NCI-H526 treated with DMSO at 0.1 percent for 48 hours (cell line): ENCODE results near the gene SOAT2.
"Not testable (repeated sequence)": the region's sequence is repeated elsewhere in the genome, so short reads cannot be mapped to it uniquely, and the experiment has no call there.

ENCODE experiments used
- DNase-seq: peaks from one replicate; lab custom pipeline; 2025; lab: John Stamatoyannopoulos, UW

Gene SOAT2

GRCh38 chr12:53105712-53106439, 2.6 kb downstream of the SOAT2 start:
- no peak for DNase-seq

DNA sequence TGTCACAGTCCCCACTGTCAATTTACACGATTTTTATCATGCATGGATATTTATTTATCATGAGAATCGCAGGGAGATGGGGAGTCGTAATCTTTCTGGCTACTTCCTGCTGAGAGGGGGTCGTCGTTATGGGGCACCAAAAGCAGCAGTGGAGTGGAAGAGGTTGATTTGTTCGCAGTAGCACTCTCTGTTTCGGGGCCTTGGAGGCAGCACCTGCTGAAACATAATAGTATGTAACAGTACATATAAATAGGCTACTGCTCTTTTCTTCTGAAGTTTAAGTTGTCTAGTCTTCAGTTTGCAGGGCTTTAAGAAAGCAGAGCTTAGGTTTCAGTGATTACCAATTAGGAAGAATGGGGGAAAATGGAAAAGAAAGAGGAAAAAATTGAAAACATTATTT, 3.8 kb downstream of the SOAT2 start:
- no peak for DNase-seq

- DNase-seq = not testable (repeated sequence)
These were observed 9.1 kb downstream of the SOAT2 start for GRCh38 chr12:53112431-53112830.

- DNase-seq = no peak
These were observed 9.9 kb downstream of the SOAT2 start for GRCh38 chr12:53113136-53113705.

DNA sequence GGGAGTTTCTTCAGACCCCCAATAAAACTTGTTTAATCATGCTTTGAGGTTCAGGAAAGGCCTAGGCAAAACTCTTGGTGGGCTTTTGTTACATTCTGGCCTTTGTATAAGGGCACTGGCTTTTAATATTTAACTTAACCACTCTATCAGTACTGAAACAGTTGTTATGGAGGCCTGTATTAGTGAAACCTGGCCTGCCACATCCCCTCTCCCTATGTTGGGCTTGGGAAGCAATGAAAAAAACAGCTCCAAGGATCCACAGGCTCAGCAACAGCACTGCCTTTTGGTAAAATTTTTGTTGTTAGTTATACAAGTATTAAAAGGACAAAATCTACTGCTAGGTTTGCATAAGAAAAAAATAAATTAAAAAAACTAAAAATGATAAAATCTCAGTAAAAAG, 10.7 kb downstream of the SOAT2 start:
- DNase-seq = no peak

DNA sequence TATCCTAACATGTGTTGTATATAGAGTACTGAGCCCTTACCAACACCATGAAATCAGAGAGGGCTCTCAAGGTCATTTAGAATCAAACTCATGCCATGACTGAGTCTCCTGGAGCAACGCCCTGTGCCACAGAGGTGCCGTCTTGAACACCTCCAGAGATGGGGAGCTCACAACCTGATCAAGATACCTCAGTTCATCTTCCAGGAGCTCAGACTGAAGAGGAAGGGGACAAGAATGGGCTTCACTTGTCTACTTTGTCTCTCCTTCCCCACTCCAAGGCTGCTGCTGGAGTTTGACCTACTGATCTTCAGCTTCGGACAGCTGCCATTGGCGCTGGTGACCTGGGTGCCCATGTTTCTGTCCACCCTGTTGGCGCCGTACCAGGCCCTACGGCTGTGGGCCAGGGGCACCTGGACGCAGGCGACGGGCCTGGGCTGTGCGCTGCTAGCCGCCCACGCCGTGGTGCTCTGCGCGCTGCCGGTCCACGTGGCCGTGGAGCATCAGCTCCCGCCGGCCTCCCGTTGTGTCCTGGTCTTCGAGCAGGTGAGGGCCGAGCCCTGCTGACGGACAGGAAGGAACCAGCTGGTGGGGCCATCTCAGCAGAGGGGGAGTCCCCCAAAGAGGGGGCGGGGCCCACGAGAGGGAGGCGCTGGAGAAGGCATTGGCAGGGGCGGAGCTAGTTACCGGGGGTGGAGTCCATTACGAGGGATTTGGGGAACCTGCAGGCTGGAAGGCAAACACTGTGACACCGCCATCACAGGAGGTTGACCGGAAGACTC, 12.0 kb downstream of the SOAT2 start:
- DNase-seq = no peak

- no peak for DNase-seq
These were observed 12.8 kb downstream of the SOAT2 start for GRCh38 chr12:53115891-53116648.

DNA sequence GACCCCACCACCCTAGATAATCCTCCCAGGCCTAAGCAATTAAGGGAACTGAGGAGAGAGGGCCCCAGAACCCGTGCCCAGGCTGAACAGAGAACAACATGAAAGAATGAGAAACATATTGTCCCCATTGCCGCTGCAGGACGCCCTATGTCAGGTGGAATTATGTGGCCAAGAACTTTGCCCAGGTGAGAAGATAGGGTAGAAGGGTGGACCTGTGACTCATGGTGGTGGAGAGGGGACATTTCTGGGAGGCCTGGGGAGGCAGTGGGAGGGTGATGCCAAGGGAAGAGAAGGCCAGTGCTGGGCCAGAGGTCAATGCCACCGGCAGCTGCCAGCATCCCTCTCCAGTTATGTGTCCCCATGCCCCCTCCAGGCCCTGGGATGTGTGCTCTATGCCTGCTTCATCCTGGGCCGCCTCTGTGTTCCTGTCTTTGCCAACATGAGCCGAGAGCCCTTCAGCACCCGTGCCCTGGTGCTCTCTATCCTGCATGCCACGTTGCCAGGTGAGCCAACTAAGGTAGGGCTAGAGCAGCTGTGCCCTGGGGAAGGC, 15.5 kb downstream of the SOAT2 start:
- DNase-seq = no peak

DNA sequence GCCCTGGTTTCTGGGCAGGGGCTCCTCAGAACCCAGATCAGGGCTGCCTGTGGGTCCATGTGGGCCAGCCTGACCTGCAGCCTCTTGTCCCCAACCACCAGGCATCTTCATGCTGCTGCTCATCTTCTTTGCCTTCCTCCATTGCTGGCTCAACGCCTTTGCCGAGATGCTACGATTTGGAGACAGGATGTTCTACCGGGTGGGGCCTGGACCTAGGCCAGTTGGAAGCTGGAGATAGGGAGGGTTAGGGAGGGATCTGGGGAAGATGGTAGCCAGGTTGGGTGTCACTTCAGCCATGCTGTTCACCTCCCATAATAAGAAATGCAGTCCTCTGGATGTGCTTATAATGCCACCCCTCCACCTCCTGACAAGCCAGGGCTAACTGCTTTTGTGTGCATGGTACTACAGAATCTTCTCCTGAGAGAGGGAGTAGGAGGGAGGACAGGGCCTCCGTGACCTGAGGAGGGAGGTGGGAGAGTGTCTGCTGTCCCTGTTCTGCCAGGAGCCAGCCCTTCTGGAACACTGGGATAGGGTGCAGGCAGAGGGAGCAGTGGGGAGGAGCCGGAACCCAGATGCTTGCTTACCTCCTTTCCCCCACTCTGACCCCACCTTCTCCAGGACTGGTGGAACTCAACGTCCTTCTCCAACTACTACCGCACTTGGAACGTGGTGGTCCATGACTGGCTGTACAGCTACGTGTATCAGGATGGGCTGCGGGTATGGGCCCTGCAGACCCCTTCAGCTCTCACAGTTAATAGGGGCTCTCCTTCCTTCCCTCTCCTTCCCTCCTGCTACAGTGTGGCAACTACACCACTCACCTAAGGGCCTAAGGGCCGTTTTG, 17.6 kb downstream of the SOAT2 start:
- DNase-seq = no peak

DNA sequence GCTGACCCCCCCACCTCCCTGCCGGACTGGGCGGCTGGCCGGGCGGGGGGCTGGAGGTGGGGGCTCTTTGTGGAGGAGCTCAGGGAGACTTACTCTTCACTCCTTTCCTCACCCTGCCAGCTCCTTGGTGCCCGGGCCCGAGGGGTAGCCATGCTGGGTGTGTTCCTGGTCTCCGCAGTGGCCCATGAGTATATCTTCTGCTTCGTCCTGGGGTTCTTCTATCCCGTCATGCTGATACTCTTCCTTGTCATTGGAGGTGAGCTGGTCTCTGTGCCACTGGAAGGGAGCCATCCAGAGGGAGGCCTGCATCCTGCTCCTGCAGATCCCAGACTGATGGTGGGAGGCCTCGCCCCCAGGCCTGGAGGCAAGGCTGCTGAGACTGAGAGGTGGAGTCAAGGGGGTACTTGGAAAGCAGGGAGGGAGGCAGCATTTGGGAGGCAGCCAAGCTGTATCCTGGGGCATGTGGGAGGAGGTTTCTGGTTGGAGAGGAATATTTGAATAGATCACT, 19.7 kb downstream of the SOAT2 start:
- DNase-seq = no peak

DNA sequence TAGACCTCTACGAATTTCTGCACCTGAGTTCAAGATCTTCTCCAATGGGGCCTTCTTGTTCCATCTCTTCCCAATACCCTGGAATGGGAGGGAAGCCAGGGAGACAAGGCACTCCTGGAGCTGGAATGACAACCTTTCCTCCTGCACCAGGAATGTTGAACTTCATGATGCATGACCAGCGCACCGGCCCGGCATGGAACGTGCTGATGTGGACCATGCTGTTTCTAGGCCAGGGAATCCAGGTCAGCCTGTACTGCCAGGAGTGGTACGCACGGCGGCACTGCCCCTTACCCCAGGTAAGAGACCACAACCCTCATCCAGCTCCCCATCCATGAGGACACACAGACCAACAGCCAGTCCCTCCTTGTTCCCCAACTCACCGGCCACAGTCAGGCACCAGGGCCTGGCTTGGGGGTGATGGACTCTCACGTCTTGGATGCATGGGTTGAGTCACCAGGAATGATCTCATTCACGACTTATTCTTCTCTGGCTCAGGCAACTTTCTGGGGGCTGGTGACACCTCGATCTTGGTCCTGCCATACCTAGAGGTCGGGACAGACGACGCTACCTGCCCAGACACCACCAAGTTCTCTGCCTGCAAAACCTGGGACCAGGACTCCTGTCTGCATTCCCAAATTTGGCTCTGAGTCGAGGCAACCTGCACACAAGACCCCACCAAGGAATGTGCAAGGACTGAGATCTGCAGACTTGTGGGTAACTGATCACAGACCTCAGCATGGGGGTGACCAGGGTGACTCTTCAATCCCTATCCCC, 20.5 kb downstream of the SOAT2 start:
- DNase-seq = no peak

DNA sequence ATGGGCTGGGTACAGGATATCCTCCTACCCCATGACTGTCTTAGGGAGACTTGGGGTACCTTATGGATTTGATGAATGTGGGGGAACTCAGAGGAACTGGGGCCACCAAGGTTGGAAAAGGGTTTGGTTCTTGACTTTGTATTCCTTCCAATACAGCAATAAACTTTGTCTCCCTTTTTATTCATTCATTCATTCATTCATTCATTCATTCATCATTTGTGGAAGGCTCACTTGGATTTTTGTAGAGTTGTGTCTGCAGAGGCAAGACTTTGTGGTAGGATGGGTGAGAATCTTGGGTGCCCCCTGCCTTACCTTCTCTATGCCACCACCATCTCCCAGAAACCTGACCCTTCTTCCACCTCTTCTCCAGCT, 21.1 kb downstream of the SOAT2 start:
- DNase-seq = no peak

DNA sequence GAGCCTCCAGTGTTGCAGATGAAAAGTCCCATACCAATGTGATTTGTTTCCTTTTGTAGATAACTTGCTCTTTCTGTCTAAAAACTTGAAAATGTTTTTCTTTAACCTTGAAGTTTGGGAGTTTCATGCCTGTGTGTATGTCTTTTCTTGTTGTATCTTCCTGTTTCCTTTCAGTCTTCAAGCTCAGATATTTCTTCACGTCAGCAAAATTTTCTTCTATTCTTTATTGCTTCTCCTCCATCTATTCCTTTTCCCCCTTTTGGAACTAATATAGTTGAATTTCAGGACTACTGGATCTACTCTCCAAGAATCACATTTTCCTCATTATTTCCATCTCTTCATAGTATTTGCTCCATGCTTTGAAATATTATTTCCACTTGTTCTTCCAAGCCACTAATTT, 23.9 kb downstream of the SOAT2 start:
- DNase-seq = no peak

GRCh38 chr12:53128780-53129569, 25.7 kb downstream of the SOAT2 start:
- no peak for DNase-seq

GRCh38 chr12:53131844-53132243, 28.6 kb downstream of the SOAT2 start:
- no peak for DNase-seq

GRCh38 chr12:53133722-53134121, 30.4 kb downstream of the SOAT2 start:
- no peak for DNase-seq

GRCh38 chr12:53143355-53143754, 40.1 kb downstream of the SOAT2 start:
- DNase-seq = no peak

DNA sequence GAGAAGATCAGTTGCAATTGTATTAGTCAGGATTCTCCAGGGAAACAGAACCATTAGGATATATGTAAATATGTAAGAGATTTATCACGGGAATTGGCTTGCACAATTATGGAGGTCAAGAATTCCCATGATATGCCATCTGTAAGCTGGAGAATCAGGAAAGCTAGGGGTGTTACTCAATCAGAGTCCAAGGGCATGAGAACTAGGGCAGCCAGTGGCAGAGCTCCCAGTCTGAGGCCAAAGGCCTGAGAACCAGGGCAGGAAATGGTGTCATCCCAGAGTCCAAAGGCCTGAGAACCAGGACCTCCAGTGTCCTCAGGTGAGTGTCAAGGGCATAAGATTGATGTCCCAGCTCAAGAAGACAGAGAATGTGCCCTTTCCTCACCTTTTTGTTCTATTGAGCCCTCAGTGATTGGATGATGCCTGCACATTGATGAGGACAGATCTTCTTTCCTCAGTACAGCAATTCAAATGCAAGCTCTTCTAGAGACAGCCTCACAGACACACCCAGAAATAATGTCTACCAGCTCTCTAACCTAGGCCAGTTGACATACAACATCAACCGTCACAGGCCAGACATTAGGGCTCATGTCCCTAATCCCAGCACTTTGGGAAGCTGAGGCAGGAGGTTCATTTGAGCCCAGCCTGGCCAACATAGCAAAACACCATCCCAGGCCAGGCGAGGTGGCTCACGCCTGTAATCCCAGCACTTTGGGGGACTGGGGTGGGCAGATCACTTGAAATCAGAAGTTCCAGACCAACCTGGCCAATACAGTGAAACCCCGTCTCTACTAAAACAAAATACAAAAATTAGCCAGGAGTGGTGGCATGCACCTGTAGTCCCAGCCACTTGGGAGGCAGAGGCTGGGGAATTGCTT, 42.3 kb downstream of the SOAT2 start:
- DNase-seq = no peak

GRCh38 chr12:53147181-53147580, 43.9 kb downstream of the SOAT2 start:
- no peak for DNase-seq
